HepG2 (cell line): Measurements from ENCODE around the gene IKZF5. TPM values are rescaled to one million over a fixed set of nuclear protein-coding genes. Genes with fewer than 3 reads are reported as not detected.

Source experiments
- ARID4A ChIP-seq: sonication (generic); formaldehyde crosslinking; IDR thresholded peaks from 2 replicates; pipeline ENCODE4 v1.5.0; 2020; ENCODE audit warnings: mild to moderate bottlenecking, missing genetic modification reagents, borderline replicate concordance
- HBP1 ChIP-seq: IDR thresholded peaks from 2 replicates; pipeline ENCODE4 v1.6.1; 2016; ENCODE audit warnings: low read depth, control low read depth
- HDAC1 ChIP-seq: sonication (generic); formaldehyde crosslinking; IDR thresholded peaks from 2 replicates; pipeline ENCODE4 v1.5.1; 2020; ENCODE audit warnings: mild to moderate bottlenecking, missing genetic modification reagents
- ISL2 ChIP-seq: sonication (generic); formaldehyde crosslinking; IDR thresholded peaks from 2 replicates; pipeline ENCODE4 v1.5.0; 2020; ENCODE audit warnings: missing genetic modification reagents
- NCOA1 ChIP-seq: sonication (generic); formaldehyde crosslinking; IDR thresholded peaks from 2 replicates; pipeline ENCODE4 v1.9.0; 2021; ENCODE audit warnings: missing genetic modification reagents
- POGZ ChIP-seq: sonication (generic); formaldehyde crosslinking; IDR thresholded peaks from 2 replicates; pipeline ENCODE4 v1.4.0; 2020; ENCODE audit warnings: mild to moderate bottlenecking, missing genetic modification reagents
- SP2 ChIP-seq: sonication (generic); formaldehyde crosslinking; IDR thresholded peaks from 2 replicates; pipeline ENCODE4 v1.5.1; 2020; ENCODE audit warnings: mild to moderate bottlenecking, missing genetic modification reagents
- SP4 ChIP-seq: sonication (generic); formaldehyde crosslinking; IDR thresholded peaks from 2 replicates; pipeline ENCODE4 v1.8.1; 2023; ENCODE audit warnings: mild to moderate bottlenecking, missing genetic modification reagents
- TBX3 ChIP-seq: fragments of 450-650 bp; IDR thresholded peaks from 2 replicates; pipeline ENCODE4 v1.6.1; 2017; ENCODE audit warnings: antibody characterized with exemption, mild to moderate bottlenecking, inconsistent platforms, borderline replicate concordance
- TFAP4 ChIP-seq: sonication (generic); IDR thresholded peaks from 2 replicates; pipeline ENCODE4 v1.6.1; 2016; ENCODE audit warnings: low read depth, borderline replicate concordance
- ZBTB14 ChIP-seq: sonication (generic); formaldehyde crosslinking; IDR thresholded peaks from 2 replicates; pipeline ENCODE4 v1.4.0; 2020; ENCODE audit warnings: missing genetic modification reagents
- ZBTB42 ChIP-seq: sonication (generic); formaldehyde crosslinking; IDR thresholded peaks from 2 replicates; pipeline ENCODE4 v1.5.0; 2020; ENCODE audit warnings: mild to moderate bottlenecking, missing genetic modification reagents
- ZNF138 ChIP-seq: sonication (generic); formaldehyde crosslinking; IDR thresholded peaks from 2 replicates; pipeline ENCODE4 v1.5.0; 2020; ENCODE audit warnings: mild to moderate bottlenecking, low read depth, missing genetic modification reagents
- ZNF275 ChIP-seq: sonication (generic); formaldehyde crosslinking; IDR thresholded peaks from 2 replicates; pipeline ENCODE4 v1.8.0; 2022; ENCODE audit warnings: missing genetic modification reagents, mild to moderate bottlenecking, inconsistent platforms, borderline replicate concordance
- ZNF430 ChIP-seq: sonication (generic); formaldehyde crosslinking; IDR thresholded peaks from 2 replicates; pipeline ENCODE4 v1.9.0; 2021; ENCODE audit warnings: mild to moderate bottlenecking, missing genetic modification reagents
- ZNF512 ChIP-seq: sonication (generic); formaldehyde crosslinking; IDR thresholded peaks from 2 replicates; pipeline ENCODE4 v1.4.0; 2020; ENCODE audit warnings: mild to moderate bottlenecking, missing genetic modification reagents
- ZNF580 ChIP-seq: IDR thresholded peaks from 2 replicates; pipeline ENCODE4 v1.6.1; 2016; ENCODE audit warnings: low read depth, borderline replicate concordance
- polyA plus RNA-seq, 8 experiments: library from polyadenylated mRNA; depleted of rRNA in 3 of 8; stranded (reverse) in 7 of 8; unstranded in 1 of 8; fragments of >200 nt; fragmentation: Illumina TruSeq in 4 of 8; extraction: Trizol in 4 of 8; gene quantifications; 2 replicates each; pipeline versions ENCODE4 v1.2.1 to v1.2.3, GENCODE V29; 2011 to 2016; ENCODE audit warnings: low read depth in 4 of 8, missing spikeins in 1 of 8, mixed read lengths in 1 of 8; ENCODE audit not compliant: insufficient read depth in 1 of 8
- total RNA-seq, 5 experiments: library from RNA; depleted of rRNA; stranded (reverse); fragments of >200 nt; fragmentation: Illumina TruSeq; extraction: Trizol; gene quantifications; 2 replicates each; pipeline ENCODE4 v1.2.3, GENCODE V29; 2016; ENCODE audit warnings: low read depth in 1 of 5

IKZF5 gene
- total and polyA plus RNA-seq, 2 of the 13 experiments (the other 11 are each of a cell fraction or from before 2014, with no cell fraction given), result 3.7 to 12.0 TPM

GRCh38 chr10:122980209-122981065 is 28.2 kb downstream of the IKZF5 start, which contains the start of gene PSTK (continued):
- TF ChIP-seq ZNF580 (CRISPR knock-in tag) (peak; percentile 67; the same call in 1 of the 2 replicates), SP2 (no peak), TFAP4 (peak; percentile 34; the same call in 1 of the 2 replicates), HDAC1 (CRISPR knock-in tag) (peak; percentile 89), POGZ (CRISPR knock-in tag) (peak; percentile 95), ZBTB14 (CRISPR knock-in tag) (peak; percentile 83), ZBTB42 (CRISPR knock-in tag) (peak; percentile 69; the same call in 1 of the 2 replicates), HBP1 (CRISPR knock-in tag) (peak; percentile 71; the same call in 1 of the 2 replicates), TBX3 (no peak), ZNF512 (no peak), ISL2 (CRISPR knock-in tag) (peak; percentile 70), SP4 (peak; percentile 80), ZNF430 (CRISPR knock-in tag) (peak; percentile 82), ARID4A (CRISPR knock-in tag) (peak; percentile 84), ZNF138 (CRISPR knock-in tag) (peak; percentile 82; the same call in 1 of the 2 replicates), NCOA1 (CRISPR knock-in tag) (no peak), ZNF275 (CRISPR knock-in tag) (peak; percentile 50; the same call in 1 of the 2 replicates)
